Measurements from ENCODE around the gene DEK.

Gene DEK

GRCh38 chr6:18265787-18266522, 1.6 kb upstream of the DEK start:
- DNase-seq (ENCODE audit: low read depth), result no peak

DNA sequence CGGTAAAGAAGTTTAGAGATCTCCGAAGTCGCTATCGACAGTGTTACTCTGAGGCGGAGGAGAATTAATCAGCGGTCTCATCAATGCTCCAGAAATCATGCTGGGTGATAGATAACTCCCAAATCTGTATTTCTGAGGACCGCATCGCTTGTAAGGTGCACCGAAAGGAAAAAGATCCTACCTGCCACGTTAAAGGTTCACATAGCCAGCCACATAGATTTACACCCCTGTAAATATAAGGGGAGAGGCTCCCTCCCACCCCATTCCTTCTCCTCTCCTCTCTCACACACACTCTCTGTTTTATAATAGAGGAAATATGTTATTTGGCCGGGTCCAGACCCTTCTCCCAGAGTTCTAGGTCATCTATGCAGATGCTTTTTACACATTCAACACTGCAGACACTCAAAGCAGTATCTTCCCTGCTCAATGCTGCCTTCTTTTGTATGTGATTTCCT, 620 bp upstream of the DEK start:
- DNase-seq (ENCODE audit: low read depth), result no peak

- peak; percentile 7 for DNase-seq (ENCODE audit: low read depth)
Measured at GRCh38 chr6:18263418-18264218, 712 bp downstream of the DEK start.

GRCh38 chr6:18262702-18263417, 1.5 kb downstream of the DEK start:
- DNase-seq (ENCODE audit: low read depth), result no peak

- no peak for DNase-seq (ENCODE audit: low read depth)
Measured at GRCh38 chr6:18261877-18262276, 2.5 kb downstream of the DEK start.

GRCh38 chr6:18260448-18261106, 3.8 kb downstream of the DEK start:
- no peak for DNase-seq (ENCODE audit: low read depth)

GRCh38 chr6:18259675-18260447, 4.5 kb downstream of the DEK start:
- DNase-seq (ENCODE audit: low read depth), result no peak

DNA sequence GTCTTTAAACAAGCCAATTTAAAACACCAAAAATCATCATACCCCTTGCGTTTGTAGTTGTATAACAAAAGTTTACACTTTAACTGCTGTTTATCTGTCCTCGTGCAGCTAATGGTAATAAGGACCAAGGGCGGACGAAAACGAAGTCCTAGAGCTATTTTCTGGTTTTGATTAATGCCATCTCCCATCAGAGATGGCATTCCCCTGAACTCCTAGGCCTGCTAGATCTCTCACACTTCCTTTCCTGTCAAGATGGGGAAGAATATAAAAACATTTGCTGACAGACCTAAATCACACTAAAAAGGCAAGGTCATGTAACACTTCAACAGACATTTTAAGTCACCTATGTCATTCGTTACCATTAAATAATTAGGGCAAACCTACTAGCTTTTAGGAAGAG, 9.5 kb downstream of the DEK start:
- DNase-seq (ENCODE audit: low read depth), result no peak

GRCh38 chr6:18253635-18254034, 10.7 kb downstream of the DEK start:
- DNase-seq (ENCODE audit: low read depth), result no peak

DNA sequence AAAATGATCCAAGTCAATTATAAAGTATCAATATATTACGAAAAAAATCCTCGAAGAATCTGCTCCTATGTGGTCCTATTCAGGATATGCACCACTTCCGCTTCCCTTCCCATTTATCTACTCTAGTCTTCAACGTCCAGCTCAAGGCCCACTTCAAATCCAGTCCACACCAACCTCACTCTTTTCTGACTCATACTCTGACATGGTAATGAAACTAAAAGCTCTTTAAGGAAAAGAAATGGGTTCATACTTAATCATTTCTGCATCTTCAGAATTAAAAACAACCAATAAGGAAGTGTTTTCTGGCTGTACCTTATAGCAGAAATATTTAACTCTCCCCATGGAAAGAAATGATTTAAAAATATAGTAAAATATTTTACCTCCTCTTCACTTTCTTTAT, 15.1 kb downstream of the DEK start:
- DNase-seq (ENCODE audit: low read depth), result no peak

DNA sequence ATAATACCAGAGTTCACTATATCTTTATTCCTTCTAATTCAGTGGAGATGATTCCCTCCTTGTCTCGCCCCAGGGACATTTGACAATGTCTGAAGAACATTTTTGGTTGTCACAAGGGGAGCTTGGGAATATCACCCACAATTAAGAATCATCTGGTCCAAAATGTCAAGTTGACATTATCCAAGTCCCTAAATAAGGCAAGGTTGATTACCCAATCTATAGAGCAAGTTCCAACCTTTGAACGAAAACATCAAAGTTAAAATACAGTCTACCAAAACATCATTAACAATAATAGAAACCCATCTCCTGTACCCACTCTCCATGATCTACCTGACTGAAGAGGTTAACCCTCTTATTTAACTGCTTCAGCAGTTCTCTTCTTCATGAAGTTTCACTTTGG, 15.6 kb downstream of the DEK start:
- no peak for DNase-seq (ENCODE audit: low read depth)

GRCh38 chr6:18247002-18247401, 17.3 kb downstream of the DEK start:
- DNase-seq (ENCODE audit: low read depth), result no peak

GRCh38 chr6:18246205-18246604, 18.1 kb downstream of the DEK start:
- DNase-seq (ENCODE audit: low read depth), result no peak

DNA sequence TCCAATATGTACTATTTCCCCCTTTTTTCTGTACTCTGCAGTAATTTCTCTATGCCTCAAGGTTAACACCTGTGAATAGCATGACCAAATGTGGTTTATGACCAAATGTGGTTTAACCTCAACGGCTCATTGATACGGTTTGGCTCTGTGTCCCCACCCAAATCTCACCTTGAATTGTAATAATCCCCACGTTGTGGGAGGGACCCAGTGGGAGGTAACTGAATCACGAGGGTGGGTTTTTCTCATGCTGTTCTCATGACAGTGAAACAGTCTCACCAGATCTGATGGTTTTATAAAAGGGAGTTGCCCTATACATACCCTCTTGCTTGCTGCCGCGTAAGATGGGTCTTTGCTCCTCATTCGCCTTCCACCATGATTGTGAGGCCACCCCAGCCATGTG, 18.7 kb downstream of the DEK start:
- no peak for DNase-seq (ENCODE audit: low read depth)

GRCh38 chr6:18245079-18245478, 19.3 kb downstream of the DEK start:
- DNase-seq (ENCODE audit: low read depth), result no peak

- DNase-seq (ENCODE audit: low read depth), result no peak
Measured at GRCh38 chr6:18244251-18244650, 20.1 kb downstream of the DEK start.

GRCh38 chr6:18243302-18243893, 20.9 kb downstream of the DEK start:
- no peak for DNase-seq (ENCODE audit: low read depth)

GRCh38 chr6:18242062-18242851, 22.1 kb downstream of the DEK start:
- DNase-seq (ENCODE audit: low read depth), result peak; percentile 85

GRCh38 chr6:18241208-18242038, 22.9 kb downstream of the DEK start:
- DNase-seq (ENCODE audit: low read depth), result peak; percentile 10

Measured in GM04504 (cell line).